ENCODE measurements around the gene EXOSC3.
"Not testable (repeated sequence)": the region's sequence is repeated elsewhere in the genome, so short reads cannot be mapped to it uniquely, and the experiment has no call there.

EXOSC3 gene

GRCh38 chr9:37812773-37813379, 28.0 kb upstream of the EXOSC3 start:
- CTCF ChIA-PET: interaction anchor here (1.1 kb wide), 1 partner anchor 65 kb away, joined by 4 read pairs; no protein-coding TSS in a partner anchor
- H3K27ac ChIP-seq (ENCODE audit: extremely low read depth, low read depth, low read length): no peak overlapping the region
- POLR2A ChIA-PET: interaction anchor here (2.7 kb wide), 1 partner anchor 12 kb away, joined by 12 read pairs; the partner anchor contains the start of gene DCAF10
- no peaks in the 10 kb centered on the region for H3K9me3 ChIP-seq (ENCODE audit: control insufficient read depth, insufficient read depth, low read depth, low read length)
- H3K4me3 ChIP-seq (ENCODE audit: low read depth, low read length): no peak overlapping the region
- H3K36me3 ChIP-seq (ENCODE audit: control insufficient read depth in 2 of 2, insufficient read depth in 1 of 2, low read length in 2 of 2): peaks cover 3 to 7% of the 10 kb centered on the region in 2 experiments
- no peaks in the 10 kb centered on the region for H3K4me1 ChIP-seq (ENCODE audit: control insufficient read depth, insufficient read depth, low read length)
- TF ChIP-seq SP3 (tag by site-specific recombination; IDR thresholded peaks at IDR 0.05) (no peak), ZNF121 (tag by site-specific recombination; IDR thresholded peaks at IDR 0.05) (0 out of 2 replicates have a peak, but pooled peaks have one; percentile 32)

- Histone ChIP-seq H3K4me3 (ENCODE audit: low read depth, low read length) (no peak overlapping the region), H3K9me3 (ENCODE audit: control insufficient read depth, insufficient read depth, low read depth, low read length) (no peaks in the 10 kb centered on the region), H3K4me1 (ENCODE audit: control insufficient read depth, insufficient read depth, low read length) (no peaks in the 10 kb centered on the region), H3K27ac (ENCODE audit: extremely low read depth, low read depth, low read length) (no peak overlapping the region), H3K36me3 (ENCODE audit: control insufficient read depth in 2 of 2, insufficient read depth in 1 of 2, low read length in 2 of 2) (peaks cover 3 to 7% of the 10 kb centered on the region in 2 experiments)
- no peak for TF ChIP-seq ZNF544 (tag by site-specific recombination; IDR thresholded peaks at IDR 0.05)
- TF ChIP-seq ZNF629 (tag by site-specific recombination; IDR thresholded peaks at IDR 0.05): no peak
- CTCF ChIA-PET: interaction anchor here (0.6 to 1.1 kb wide), 2 partner anchors 29 to 64 kb away, joined by 3 to 4 read pairs; no protein-coding TSS in a partner anchor
- POLR2A ChIA-PET: interaction anchor here (2.7 kb wide), 1 partner anchor 11 kb away, joined by 12 read pairs; the partner anchor contains the start of gene DCAF10
These were observed 27.1 kb upstream of the EXOSC3 start for GRCh38 chr9:37811906-37812476.

DNA sequence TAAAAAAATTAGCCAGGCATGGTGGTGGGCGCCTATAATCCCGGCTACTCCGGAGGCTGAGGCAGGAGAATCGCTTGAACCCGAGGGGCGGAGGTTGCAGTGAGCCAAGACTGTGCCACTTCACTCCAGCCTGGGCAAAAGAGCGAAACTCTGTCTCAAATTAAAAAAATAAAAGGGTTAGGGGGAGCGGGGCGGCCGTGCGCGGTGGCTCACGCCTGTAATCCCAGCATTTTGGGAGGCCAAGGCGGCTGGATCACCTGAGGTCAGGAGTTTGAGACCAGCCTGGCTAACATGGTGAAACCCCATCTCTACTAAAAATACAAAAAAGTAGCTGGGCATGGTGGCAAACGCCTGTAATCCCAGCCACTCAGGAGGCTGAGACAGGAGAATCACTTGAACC, 24.8 kb upstream of the EXOSC3 start:
- H3K27ac ChIP-seq (ENCODE audit: extremely low read depth, low read depth, low read length); H3K4me1 ChIP-seq (ENCODE audit: control insufficient read depth, insufficient read depth, low read length); H3K9me3 ChIP-seq (ENCODE audit: control insufficient read depth, insufficient read depth, low read depth, low read length); POLR2A ChIA-PET; H3K4me3 ChIP-seq (ENCODE audit: low read depth, low read length); H3K36me3 ChIP-seq (ENCODE audit: control insufficient read depth in 2 of 2, insufficient read depth in 1 of 2, low read length in 2 of 2): not testable (repeated sequence)
- CTCF ChIA-PET: interaction anchor here (0.7 kb wide), 1 partner anchor 29 kb away, joined by 3 read pairs; no protein-coding TSS in a partner anchor

GRCh38 chr9:37806271-37806670, 21.4 kb upstream of the EXOSC3 start:
- no peaks in the 10 kb centered on the region for H3K4me1 ChIP-seq (ENCODE audit: control insufficient read depth, insufficient read depth, low read length)
- no peak overlapping the region for H3K27ac ChIP-seq (ENCODE audit: extremely low read depth, low read depth, low read length)
- no peak overlapping the region for H3K4me3 ChIP-seq (ENCODE audit: low read depth, low read length)
- ChIA-PET POLR2A (no interaction called here), CTCF (no interaction called here)
- no peaks in the 10 kb centered on the region for H3K9me3 ChIP-seq (ENCODE audit: control insufficient read depth, insufficient read depth, low read depth, low read length)
- TF ChIP-seq ZNF19 (tag by site-specific recombination; IDR thresholded peaks at IDR 0.05; ENCODE audit: low read depth): no peak
- no peak for TF ChIP-seq KLF9 (tag by site-specific recombination; IDR thresholded peaks at IDR 0.05; ENCODE audit: low read depth)
- no peak for TF ChIP-seq ZNF341 (tag by site-specific recombination; IDR thresholded peaks at IDR 0.05; ENCODE audit: low read depth)
- no peak for TF ChIP-seq SALL2 (tag by site-specific recombination; IDR thresholded peaks at IDR 0.05; ENCODE audit: borderline replicate concordance)
- no peak for TF ChIP-seq BCL11A (tag by site-specific recombination; IDR thresholded peaks at IDR 0.05; ENCODE audit: low read depth)
- no peak for TF ChIP-seq ZNF48 (tag by site-specific recombination; IDR thresholded peaks at IDR 0.05)
- TF ChIP-seq SETDB1 (IDR thresholded peaks at IDR 0.05; ENCODE audit: insufficient read length, low read length): no peak
- H3K36me3 ChIP-seq (ENCODE audit: control insufficient read depth in 2 of 2, insufficient read depth in 1 of 2, low read length in 2 of 2): peaks cover 7% of the 10 kb centered on the region in 2 experiments

DNA sequence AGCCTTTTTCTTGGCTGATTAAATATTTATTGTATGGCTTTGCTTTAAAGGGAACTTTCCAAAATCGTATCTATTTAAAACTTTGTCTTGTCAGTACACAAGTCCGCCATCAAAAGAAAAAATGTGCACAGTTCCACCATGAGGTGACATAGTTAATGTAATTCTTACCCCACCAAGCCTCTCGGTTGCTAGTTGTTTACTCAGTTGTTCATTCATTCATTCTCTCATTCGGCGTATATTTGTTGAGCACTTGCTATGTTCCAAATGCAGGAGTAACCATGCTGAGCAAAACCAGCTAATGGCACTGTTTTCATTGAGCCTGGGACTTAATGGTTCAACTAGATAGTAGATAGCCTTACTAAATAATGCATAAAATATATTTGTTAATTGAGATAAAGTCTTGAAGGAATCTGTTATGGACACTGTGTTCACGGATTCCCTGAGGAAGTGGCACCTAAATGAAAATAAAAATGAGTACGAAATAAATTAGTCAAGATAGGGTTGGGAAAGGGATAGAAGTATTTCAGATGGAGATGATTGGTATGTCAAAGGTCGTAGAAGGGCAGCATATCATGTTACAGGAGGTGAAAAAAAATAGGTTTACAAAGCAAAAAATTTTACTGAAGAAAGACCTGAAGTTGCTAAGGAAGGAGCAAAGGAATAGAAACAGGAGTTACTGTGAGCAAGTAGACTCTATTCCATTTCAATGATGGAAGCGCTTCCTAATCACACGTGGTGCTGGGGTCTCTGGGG, 17.3 kb upstream of the EXOSC3 start:
- CTCF ChIA-PET: no interaction called here
- POLR2A ChIA-PET: interaction anchor here (2.5 to 3.6 kb wide), 2 partner anchors 10 to 17 kb away, joined by 12 to 44 read pairs; partner anchors contain the start of gene EXOSC3
- Histone ChIP-seq H3K9me3 (ENCODE audit: control insufficient read depth, insufficient read depth, low read depth, low read length) (no peaks in the 10 kb centered on the region), H3K36me3 (ENCODE audit: control insufficient read depth in 2 of 2, insufficient read depth in 1 of 2, low read length in 2 of 2) (peaks cover 0 to 4% of the 10 kb centered on the region in 2 experiments; a peak in 1 of 3 replicates), H3K4me1 (ENCODE audit: control insufficient read depth, insufficient read depth, low read length) (no peaks in the 10 kb centered on the region), H3K27ac (ENCODE audit: extremely low read depth, low read depth, low read length) (no peak overlapping the region; the same call in 1 of the 2 replicates), H3K4me3 (ENCODE audit: low read depth, low read length) (peak overlapping the region; percentile 55)
- TF ChIP-seq ZNF664 (tag by site-specific recombination; IDR thresholded peaks at IDR 0.05): peak; percentile 71
- TF ChIP-seq ZBTB21 (tag by site-specific recombination; IDR thresholded peaks at IDR 0.05): no peak
- TF ChIP-seq, protein P1, sequence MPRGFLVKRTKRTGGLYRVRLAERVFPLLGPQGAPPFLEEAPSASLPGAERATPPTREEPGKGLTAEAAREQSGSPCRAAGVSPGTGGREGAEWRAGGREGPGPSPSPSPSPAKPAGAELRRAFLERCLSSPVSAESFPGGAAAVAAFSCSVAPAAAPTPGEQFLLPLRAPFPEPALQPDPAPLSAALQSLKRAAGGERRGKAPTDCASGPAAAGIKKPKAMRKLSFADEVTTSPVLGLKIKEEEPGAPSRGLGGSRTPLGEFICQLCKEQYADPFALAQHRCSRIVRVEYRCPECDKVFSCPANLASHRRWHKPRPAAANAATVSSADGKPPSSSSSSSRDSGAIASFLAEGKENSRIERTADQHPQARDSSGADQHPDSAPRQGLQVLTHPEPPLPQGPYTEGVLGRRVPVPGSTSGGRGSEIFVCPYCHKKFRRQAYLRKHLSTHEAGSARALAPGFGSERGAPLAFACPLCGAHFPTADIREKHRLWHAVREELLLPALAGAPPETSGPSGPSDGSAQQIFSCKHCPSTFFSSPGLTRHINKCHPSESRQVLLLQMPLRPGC (tag by site-specific recombination; IDR thresholded peaks at IDR 0.05): no peak
- TF ChIP-seq GLI4 (tag by site-specific recombination; IDR thresholded peaks at IDR 0.05): no peak
- TF ChIP-seq ZNF114 (tag by site-specific recombination; IDR thresholded peaks at IDR 0.05): no peak
- TF ChIP-seq ZNF521 (tag by site-specific recombination; IDR thresholded peaks at IDR 0.05): no peak
- TF ChIP-seq ZNF239 (tag by site-specific recombination; IDR thresholded peaks at IDR 0.05): no peak
- 0 out of 2 replicates have a peak, but pooled peaks have one; percentile 52 for TF ChIP-seq ZNF24 (tag by site-specific recombination; IDR thresholded peaks at IDR 0.05)
- no peak for TF ChIP-seq MZF1 (tag by site-specific recombination; IDR thresholded peaks at IDR 0.05; ENCODE audit: borderline replicate concordance)
- TF ChIP-seq ZNF16 (tag by site-specific recombination; IDR thresholded peaks at IDR 0.05; ENCODE audit: low read depth): no peak

Data from HEK293 (cell line).